AML-193 (cell line): Measurements from ENCODE around the gene D2HGDH.
A peak's percentile ranks its signal among the peaks of the same experiment; 100 is the strongest.
"Not testable (repeated sequence)": the region's sequence is repeated elsewhere in the genome, so short reads cannot be mapped to it uniquely, and the experiment has no call there.

Experiments used
- DNase-seq, 2 experiments: peaks; one replicate each; lab custom pipeline; 2025; lab: John Stamatoyannopoulos, UW

Gene D2HGDH

GRCh38 chr2:241794250-241794823 lies 59.9 kb downstream of the D2HGDH start:
- no peak for DNase-seq

GRCh38 chr2:241795021-241795999 lies 60.9 kb downstream of the D2HGDH start:
- DNase-seq, result no peak

DNA sequence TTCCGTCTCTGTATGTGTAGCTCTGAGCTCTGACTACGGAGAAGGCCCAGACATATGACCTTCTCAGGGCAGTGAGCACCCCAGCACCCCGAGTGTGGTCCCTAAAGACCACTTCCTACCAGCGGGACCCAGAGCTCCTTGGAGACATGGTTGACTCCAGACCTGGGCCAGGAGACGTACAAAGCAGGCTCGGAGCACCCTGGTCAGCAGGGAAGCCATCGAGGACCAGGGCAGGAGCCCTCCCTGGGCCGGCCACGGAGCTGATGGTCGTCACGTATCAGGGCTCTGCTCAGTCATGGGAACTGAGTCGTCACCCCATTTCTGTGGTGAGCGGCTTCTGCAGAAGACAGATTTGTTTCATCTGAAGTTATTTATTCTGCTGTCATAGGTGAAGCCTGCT lies 61.8 kb downstream of the D2HGDH start:
- no peak for DNase-seq

- DNase-seq, result no peak
Observed at GRCh38 chr2:241796610-241797138, 62.2 kb downstream of the D2HGDH start.

GRCh38 chr2:241797441-241798080 lies 63.1 kb downstream of the D2HGDH start:
- DNase-seq, result no peak

- no peak for DNase-seq
Observed at GRCh38 chr2:241798081-241798630, 63.7 kb downstream of the D2HGDH start.

- DNase-seq, result no peak
Observed at GRCh38 chr2:241798631-241799521, 64.4 kb downstream of the D2HGDH start.

DNA sequence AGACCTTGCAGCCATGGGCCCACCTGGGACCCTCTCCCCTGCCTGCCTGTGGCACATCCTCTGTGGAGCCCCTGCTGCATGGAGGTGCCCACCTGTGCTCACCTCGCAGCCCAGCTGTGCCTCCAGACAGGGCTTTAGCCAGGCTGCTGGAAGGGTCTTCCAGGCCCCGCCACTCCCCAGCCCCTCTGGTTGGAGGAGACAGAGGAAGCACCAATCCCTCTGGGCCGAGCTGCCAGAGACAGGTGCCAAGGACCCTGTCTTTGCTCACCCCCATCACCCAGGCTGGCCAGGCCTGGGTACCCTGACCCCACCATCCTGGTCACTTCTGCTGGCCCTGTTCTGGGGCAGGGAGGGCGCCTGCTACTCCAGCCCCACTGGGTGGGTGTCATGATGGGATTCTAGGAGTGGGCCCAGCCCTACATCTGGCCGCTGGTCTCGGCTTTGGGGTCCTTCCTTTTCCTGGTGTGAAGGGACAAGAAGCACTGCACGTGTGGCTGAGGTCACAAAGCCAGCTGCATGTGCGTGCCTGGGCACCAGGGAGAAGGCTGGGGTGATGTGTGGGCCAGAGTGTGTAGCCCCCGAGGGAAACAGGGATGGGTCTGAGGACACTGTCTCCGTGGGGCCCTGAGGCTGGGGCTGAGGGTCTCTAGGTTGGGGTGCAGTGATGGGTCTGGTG lies 65.2 kb downstream of the D2HGDH start:
- no peak for DNase-seq

- DNase-seq, result not testable (repeated sequence)
Observed at GRCh38 chr2:241800198-241800903, 65.9 kb downstream of the D2HGDH start.

DNA sequence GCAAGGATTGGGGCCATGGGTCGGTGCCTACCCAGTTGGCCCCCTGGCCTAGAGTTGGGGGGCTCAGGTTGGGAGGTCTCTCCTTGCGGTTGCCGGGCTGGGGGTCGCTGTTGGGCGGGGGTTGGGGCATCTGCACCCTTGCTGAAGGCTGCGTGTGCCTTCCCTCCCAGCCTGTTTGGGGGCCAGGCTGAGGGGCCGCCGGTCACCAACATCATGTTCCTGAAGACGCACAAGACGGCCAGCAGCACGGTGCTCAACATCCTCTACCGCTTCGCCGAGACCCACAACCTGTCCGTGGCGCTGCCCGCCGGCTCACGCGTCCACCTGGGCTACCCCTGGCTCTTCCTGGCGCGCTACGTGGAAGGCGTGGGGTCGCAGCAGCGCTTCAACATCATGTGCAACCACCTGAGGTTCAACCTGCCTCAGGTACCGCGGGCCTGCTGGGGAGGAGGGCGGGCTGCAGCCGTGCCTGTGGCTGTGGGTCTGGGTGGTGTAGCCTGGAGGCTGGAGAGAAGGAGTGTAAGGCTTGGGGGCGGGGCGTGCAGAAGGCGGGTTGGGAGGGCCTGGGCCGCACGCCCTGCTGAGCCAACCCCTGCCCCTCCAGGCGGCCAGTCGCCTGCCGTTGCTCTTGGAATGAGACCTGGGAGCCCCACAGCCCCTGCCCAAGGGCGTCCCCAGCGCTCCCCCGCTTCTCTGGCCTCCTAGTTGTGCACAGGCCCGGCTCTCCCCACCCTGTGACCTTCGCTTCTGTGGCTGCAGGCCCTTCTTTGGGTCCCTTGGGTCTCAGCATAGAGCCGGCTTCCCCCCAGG lies 67.4 kb downstream of the D2HGDH start:
- DNase-seq, result no peak

GRCh38 chr2:241802421-241803318 lies 68.2 kb downstream of the D2HGDH start:
- no peak for DNase-seq

- no peak for DNase-seq
Observed at GRCh38 chr2:241803387-241804325, 69.2 kb downstream of the D2HGDH start.

DNA sequence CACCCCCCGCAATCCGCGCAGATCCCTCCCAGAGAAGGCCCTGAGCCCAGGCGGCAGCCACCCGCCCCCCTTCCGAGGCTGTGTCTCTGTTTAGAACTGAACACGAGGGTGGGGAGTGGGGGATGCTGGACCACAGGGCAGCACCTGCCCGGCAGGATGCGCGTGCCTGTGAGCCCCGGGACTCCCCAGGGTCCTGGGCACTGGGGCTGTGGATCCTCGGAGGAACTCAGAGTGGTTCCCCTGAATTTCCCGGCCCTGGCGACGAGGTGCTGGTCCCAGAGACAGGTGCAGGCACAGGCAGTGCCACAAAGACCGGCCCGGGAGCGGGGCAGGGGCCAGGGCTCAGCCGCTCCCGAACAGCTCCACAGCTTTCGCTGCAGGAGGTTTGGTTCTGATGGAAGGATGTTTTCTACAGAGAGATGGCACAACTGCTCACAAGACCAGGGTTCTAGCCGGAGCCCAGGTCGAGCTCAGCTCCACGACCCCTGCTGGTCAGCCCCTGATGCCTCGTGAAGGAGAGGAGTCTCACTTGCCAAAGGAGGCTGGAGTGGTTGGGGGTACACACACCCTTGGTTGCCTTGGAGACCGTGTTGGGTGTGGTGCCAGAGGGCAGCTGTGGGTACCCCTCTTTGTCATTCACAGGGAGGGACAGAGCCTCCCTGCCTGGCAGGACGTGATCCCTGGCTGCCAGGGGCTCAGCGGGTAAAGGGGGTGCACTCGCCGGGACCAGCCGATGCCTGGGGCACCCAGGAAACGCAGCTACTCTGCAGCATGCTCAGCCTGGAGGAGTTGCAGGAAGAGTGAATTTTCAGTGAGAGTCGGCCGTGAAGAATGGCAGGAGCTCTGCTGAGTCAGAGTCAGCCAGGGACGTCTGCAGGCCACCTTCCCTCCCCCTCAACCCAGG lies 70.1 kb downstream of the D2HGDH start:
- DNase-seq, result peak; percentile 2 to 5

DNA sequence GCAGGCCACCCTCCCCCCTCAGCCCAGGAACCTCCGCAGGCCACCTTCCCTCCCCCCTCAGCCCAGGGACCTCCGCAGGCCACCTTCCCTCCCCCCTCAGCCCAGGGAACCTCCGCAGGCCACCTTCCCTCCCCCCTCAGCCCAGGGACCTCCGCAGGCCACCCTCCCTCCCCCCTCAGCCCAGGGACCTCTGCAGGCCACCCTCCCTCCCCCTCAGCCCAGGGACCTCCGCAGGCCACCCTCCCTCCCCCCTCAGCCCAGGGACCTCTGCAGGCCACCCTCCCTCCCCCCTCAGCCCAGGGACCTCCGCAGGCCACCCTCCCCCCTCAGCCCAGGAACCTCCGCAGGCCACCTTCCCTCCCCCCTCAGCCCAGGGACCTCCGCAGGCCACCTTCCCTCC lies 71.8 kb downstream of the D2HGDH start:
- DNase-seq, result not testable (repeated sequence)

DNA sequence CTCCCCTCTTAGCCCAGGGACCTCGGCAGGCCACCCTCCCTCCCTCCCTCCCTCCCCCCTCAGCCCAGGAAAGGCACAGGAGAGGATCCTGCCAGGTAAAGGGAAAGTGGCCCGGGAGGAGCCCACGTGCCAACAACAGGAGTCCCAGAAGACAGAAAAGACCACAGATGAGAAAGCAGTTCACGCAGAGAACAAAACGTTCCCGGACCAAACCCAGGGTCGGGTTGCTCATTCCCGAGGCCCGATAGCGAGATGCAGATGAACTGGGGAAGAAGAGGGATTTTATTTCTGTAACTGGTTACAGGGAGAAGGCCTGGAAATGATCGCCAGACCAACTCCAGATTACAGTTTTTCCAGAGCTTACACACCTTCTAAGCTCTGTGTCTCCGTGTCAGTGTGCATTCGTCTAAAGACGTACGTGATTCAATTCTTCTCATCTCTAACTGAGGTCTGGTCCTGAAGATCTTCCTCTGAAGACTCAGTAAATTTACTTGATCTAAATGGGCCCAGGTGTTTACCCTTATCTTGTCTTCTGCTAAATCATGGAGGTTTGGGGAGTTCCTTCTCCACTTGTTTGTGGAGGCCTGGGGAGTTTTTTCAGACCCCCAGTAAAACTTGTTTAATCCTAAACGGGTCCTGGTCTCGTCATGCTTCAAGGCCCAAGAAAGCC lies 73.8 kb downstream of the D2HGDH start:
- DNase-seq, result no peak
